ENCODE data around the gene TMED4. TPM values are rescaled to one million over a fixed set of nuclear protein-coding genes. Genes with fewer than 3 reads are reported as not detected.
A peak's percentile ranks its signal among the peaks of the same experiment; 100 is the strongest.

TMED4 gene
- total and polyA plus RNA-seq, 2 of the 13 experiments (the other 11 are each of a cell fraction or from before 2014, with no cell fraction given), result 81.4 to 109 TPM

GRCh38 chr7:44541028-44541869, 40.8 kb downstream of the TMED4 start, which contains the start of gene NPC1L1 (continued):
- TF ChIP-seq ZBTB25 (CRISPR knock-in tag; IDR thresholded peaks at IDR 0.05) (peak; percentile 65; the same call in 1 of the 2 replicates), SYNCRIP (IDR thresholded peaks at IDR 0.05; ENCODE audit: insufficient read depth, low read depth, low read length) (no peak), AHR (CRISPR knock-in tag; IDR thresholded peaks at IDR 0.05) (peak; percentile 64; the same call in 1 of the 2 replicates), KLF13 (CRISPR knock-in tag; IDR thresholded peaks at IDR 0.05) (no peak), PRPF4 (IDR thresholded peaks at IDR 0.05; ENCODE audit: low read depth, low read length, poor library complexity, severe bottlenecking) (no peak), ARID4A (CRISPR knock-in tag; IDR thresholded peaks at IDR 0.05; ENCODE audit: borderline replicate concordance) (peak; percentile 80), ZNF724P (CRISPR knock-in tag; IDR thresholded peaks at IDR 0.05; ENCODE audit: borderline replicate concordance) (peak; percentile 10; the same call in 1 of the 2 replicates), NFRKB (IDR thresholded peaks at IDR 0.05) (no peak), EHMT2 (IDR thresholded peaks at IDR 0.05; ENCODE audit: borderline replicate concordance, low read depth, low read length) (no peak), ZFP36 (IDR thresholded peaks at IDR 0.05; ENCODE audit: borderline replicate concordance, low read depth, low read length, partially characterized antibody) (no peak), ZNF841 (CRISPR knock-in tag; IDR thresholded peaks at IDR 0.05; ENCODE audit: borderline replicate concordance) (no peak), ZNF230 (CRISPR knock-in tag; IDR thresholded peaks at IDR 0.05) (peak; percentile 86; the same call in 1 of the 2 replicates), ZBTB4 (CRISPR knock-in tag; IDR thresholded peaks at IDR 0.05; ENCODE audit: borderline replicate concordance) (no peak), NFATC3 (CRISPR knock-in tag; IDR thresholded peaks at IDR 0.05) (no peak), PATZ1 (CRISPR knock-in tag; IDR thresholded peaks at IDR 0.05) (peak; percentile 92), BCL3 (CRISPR knock-in tag; IDR thresholded peaks at IDR 0.05) (peak; percentile 78; the same call in 1 of the 2 replicates)
